HG03521 (cell line): Measurements from ENCODE around the gene ENOPH1.

ENCODE experiments used
- ATAC-seq: cut with Tn5 transposase; IDR thresholded peaks from one replicate; pipeline ENCODE4 v1.9.1; 2021; ENCODE audit warnings: mild to moderate bottlenecking, moderate library complexity; ENCODE audit not compliant: unreplicated experiment

The ENOPH1 gene

GRCh38 chr4:82501154-82501442, 70.7 kb downstream of the ENOPH1 start:
- ATAC-seq, result no peak

- no peak for ATAC-seq
These were observed 77.6 kb downstream of the ENOPH1 start for GRCh38 chr4:82508011-82508410.

- ATAC-seq, result no peak
These were observed 78.5 kb downstream of the ENOPH1 start for GRCh38 chr4:82508806-82509428.

- ATAC-seq, result no peak
These were observed 79.8 kb downstream of the ENOPH1 start for GRCh38 chr4:82510216-82510615.
